HG03520 (cell line): Measurements from ENCODE around the gene ART4.
A peak's percentile ranks its signal among the peaks of the same experiment; 100 is the strongest.

Experiments used
- ATAC-seq: cut with Tn5 transposase; IDR thresholded peaks from one replicate; pipeline ENCODE4 v1.9.1; 2021; ENCODE audit warnings: mild to moderate bottlenecking, moderate library complexity; ENCODE audit not compliant: unreplicated experiment

The ART4 gene

DNA sequence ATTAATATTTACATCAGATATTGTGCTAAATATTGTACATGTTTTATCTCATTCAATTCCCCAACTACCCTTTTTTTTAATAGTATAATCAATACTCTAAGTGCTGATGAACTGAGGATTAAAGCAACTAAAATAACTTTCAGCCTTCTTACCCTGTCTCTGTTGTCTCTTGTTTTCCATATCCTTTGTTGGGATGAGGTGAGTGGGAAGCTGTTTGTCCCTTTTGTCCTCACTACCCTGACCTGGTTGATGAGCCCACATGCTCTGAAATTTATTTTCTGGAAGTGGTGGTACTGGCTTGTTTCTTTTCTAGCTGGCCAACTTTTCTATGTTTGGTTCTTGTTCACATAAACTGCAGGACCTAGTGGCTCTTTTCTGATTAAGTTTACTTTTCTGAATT, 9.6 kb upstream of the ART4 start:
- no peak for ATAC-seq

DNA sequence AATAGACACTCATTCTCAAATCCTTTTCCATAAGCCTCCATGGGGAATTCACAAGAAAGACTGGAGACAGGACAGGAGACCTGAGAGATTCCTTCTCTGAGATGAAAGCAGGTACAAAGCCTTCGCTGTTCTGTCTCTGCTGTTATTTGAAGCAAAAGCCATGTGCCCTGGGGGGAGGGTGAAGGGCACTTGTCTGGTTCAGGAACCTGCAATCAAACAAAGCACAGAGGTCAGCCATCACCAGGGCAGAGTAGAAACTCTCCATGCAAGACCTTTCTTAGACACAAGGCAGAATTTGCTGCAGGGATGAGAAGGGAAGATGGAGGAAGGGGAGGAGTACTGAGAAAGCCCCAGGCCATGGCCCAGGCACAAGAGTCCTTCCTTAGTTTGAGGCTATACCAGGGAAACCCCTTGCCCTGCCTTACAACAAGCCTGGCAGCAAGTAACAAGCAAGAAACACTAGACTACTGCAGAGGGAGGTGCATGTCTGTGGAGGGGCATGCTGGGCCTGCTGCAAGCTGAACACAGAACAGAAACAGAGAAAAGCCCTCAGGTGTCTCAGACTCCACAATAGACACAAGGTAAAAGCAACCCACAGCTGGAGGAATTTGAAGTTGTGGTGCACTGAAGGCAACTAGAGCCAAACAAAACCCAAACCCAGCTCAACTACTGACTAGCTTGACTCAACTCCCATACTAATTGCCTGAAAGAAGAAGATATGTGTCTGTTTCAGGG, 7.8 kb upstream of the ART4 start:
- peak; percentile 60 for ATAC-seq

- ATAC-seq = no peak
These were observed 6.3 kb upstream of the ART4 start for GRCh38 chr12:14849661-14850060.

GRCh38 chr12:14846876-14847580, 3.7 kb upstream of the ART4 start:
- no peak for ATAC-seq

GRCh38 chr12:14846042-14846587, 2.8 kb upstream of the ART4 start:
- no peak for ATAC-seq

GRCh38 chr12:14845350-14845750, 2.0 kb upstream of the ART4 start:
- ATAC-seq = no peak

DNA sequence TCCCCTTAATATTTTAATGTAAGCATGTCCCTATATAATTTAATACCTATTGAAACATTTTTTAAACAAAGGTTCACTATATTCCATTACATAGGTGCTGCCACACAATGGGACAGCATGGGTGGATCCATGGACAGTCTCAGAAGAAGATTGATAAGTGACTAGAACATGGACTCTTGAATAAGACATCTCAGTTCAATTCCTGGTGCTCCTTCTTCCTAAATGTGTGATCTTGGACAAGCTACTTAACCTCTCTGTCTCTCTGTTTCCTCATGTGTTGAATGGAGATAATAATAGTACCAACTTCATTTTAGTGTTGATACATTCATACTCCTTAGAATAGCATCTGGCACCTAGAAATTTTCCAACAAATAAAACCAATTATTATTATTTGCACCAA, 1.1 kb upstream of the ART4 start:
- ATAC-seq = no peak

- no peak for ATAC-seq
These were observed 1.0 kb downstream of the ART4 start for GRCh38 chr12:14842315-14842714.

- no peak for ATAC-seq
These were observed 1.6 kb downstream of the ART4 start for GRCh38 chr12:14841761-14842160.

GRCh38 chr12:14840616-14841015, 2.7 kb downstream of the ART4 start:
- ATAC-seq = no peak

DNA sequence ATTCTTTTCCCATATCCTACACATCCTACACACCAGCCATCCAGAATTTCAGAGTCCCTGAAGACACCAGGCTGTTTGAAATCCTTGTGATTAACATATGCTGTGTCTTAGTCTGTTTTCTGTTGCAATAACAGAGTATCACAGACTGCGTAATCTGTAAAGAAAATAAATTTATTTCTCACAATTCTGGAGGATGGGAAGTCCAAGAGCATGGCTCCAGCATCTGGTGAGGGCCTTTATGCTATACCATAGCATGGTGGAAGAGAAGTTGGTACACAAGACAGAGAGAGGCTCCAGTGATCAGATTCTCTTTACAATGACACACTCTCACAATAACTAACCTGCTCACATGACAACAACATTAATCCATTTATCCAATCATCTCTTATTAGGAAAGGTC, 4.1 kb downstream of the ART4 start:
- ATAC-seq = no peak

DNA sequence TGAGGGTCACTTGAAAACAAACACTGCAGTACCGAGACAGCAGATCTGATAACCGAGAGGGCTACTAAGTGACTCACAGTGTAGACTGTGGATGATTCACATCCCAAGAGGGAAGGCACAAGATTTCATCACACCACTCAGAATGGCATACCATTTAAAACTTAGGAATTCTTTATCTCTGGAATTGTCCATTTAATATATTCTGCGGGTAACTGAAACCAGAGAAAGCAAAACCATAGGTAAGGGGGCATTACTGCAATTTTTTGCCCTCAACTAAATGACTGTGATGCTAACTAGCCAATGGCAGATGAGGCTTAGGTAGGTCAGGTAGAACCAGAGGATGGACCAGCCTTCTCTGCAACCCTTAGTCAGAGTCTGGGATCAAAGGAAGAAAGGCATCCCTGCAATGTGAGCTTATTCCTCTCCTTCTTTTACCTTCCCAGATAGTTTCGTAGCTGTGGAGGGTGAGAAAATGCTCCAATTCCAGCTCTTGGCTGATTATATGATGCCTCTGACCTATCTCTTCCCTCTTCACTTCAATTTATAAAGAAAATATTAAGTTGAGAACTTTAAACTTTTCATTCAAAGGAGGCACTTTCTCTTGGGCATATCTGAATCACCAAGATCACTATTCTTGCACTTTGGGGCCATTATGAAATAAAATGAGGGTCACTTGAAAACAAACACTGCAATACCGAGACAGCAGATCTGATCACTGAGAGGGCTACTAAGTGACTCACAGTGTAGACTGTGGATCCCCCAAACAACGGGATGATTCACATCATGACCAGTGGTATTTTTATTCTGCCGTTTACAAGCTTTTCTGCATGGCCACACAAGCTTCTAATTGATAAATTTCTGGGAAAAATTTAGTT, 6.8 kb downstream of the ART4 start:
- no peak for ATAC-seq

- no peak for ATAC-seq
These were observed 8.8 kb downstream of the ART4 start for GRCh38 chr12:14834509-14834908.

DNA sequence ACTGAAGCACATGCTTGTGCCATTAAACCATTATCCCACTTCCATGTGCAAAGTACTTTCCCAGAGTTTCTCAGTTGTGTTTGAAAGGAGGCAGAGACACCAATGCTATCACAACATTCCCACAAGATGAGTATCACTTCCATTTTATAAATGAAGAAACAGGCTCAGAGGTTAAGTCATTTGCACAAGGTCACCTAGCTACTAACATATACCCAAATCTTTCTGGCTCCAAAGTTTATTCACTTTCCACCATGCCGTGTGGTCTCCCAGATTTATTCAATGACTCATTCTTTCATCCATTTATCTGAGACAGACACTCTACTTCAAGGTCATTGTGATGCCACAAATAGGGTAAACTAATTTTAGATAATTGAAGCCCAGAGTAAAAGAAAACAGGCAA, 9.4 kb downstream of the ART4 start:
- ATAC-seq = no peak

DNA sequence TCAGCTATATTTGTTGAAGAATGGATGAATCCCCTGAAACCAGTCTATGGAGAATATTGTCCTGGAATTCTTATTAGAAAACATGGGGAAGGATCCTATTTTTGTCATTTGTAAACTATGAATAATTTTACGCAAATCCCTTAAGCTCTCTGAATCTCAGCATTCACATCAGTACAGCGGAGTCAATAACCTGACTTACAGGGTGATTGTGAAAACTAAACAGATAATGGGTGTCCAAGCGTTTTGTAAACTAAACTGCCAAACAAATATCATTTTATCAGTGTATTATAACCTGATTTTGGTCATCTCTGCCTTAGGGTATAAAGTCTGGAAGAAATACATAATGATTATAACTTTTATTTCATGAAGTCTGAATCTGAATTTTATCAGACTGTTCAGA, 10.0 kb downstream of the ART4 start:
- no peak for ATAC-seq

- peak; percentile 55 for ATAC-seq
These were observed 14.4 kb downstream of the ART4 start for GRCh38 chr12:14828892-14829291.

- ATAC-seq = no peak
These were observed 16.3 kb downstream of the ART4 start for GRCh38 chr12:14827043-14827442.

- ATAC-seq = no peak
These were observed 16.8 kb downstream of the ART4 start for GRCh38 chr12:14826491-14826890.

GRCh38 chr12:14825256-14825655, 18.1 kb downstream of the ART4 start:
- ATAC-seq = no peak

- ATAC-seq = no peak
These were observed 19.2 kb downstream of the ART4 start for GRCh38 chr12:14824012-14824634.

- ATAC-seq = no peak
These were observed 29.3 kb downstream of the ART4 start, which contains the start of gene SMCO3 for GRCh38 chr12:14814014-14814413. Gene SMCO3, minus strand, starts transcription at chr12:14814182. Its CDS starts 7,502 bp downstream, at chr12:14806680.
